IMR-90 (cell line): ENCODE data around the gene PAN2. TPM values are rescaled to one million over a fixed set of nuclear protein-coding genes. Genes with fewer than 3 reads are reported as not detected.

Source experiments
- ATAC-seq: fragments of 200-7000 bp; cut with Tn5 transposase; 2 replicates; pipeline ENCODE4 v1.9.1; 2020; ENCODE audit warnings: low read depth, mild to moderate bottlenecking, moderate library complexity
- BruUV-seq: library from RNA; stranded (reverse); fragments of 400-500 nt; replicated peaks from 2 replicates; lab custom pipeline; 2021; lab: Mats Ljungman, UMichigan
- CTCF ChIA-PET: fragments of 300-600 bp; formaldehyde crosslinking; extraction: SDS; loops from one replicate; lab custom pipeline; 2021; ENCODE audit warnings: antibody characterized with exemption; lab: Yijun Ruan, JAX
- POLR2A ChIA-PET: fragments of 300-600 bp; sonication (Branson Sonifier 250); formaldehyde crosslinking; loops from one replicate; lab custom pipeline; 2022; ENCODE audit warnings: antibody characterized with exemption; ENCODE audit not compliant: unreplicated experiment; lab: Charles Lee
- DNase-seq: peaks from one replicate; pipeline ENCODE4 v3.0.0; 2013
- H2AFZ ChIP-seq: replicated peaks from 2 replicates; pipeline ENCODE3; 2013; ENCODE audit warnings: low read length, mild to moderate bottlenecking; ENCODE audit not compliant: poor library complexity
- H2AK5ac ChIP-seq: 2 replicates; pipeline ENCODE4 v1.6.1; 2013; ENCODE audit warnings: low read depth, low read length, inconsistent platforms
- H2AK9ac ChIP-seq: replicated peaks from 2 replicates; pipeline ENCODE3; 2013; ENCODE audit warnings: mild to moderate bottlenecking, low read depth, low read length, moderate library complexity; ENCODE audit not compliant: poor library complexity
- H2BK120ac ChIP-seq: 2 replicates; pipeline ENCODE4 v1.6.1; 2013; ENCODE audit warnings: low read depth, low read length, inconsistent platforms
- H2BK15ac ChIP-seq: 3 replicates; pipeline ENCODE4 v1.6.1; 2013; ENCODE audit warnings: low read depth, low read length, inconsistent platforms
- H2BK20ac ChIP-seq: 2 replicates; pipeline ENCODE4 v1.6.1; 2013; ENCODE audit warnings: low read depth, mild to moderate bottlenecking, inconsistent platforms, low read length, moderate library complexity
- H2BK5ac ChIP-seq: 2 replicates; pipeline ENCODE4 v1.6.1; 2013; ENCODE audit warnings: mild to moderate bottlenecking, low read depth, low read length, inconsistent platforms; ENCODE audit not compliant: poor library complexity, severe bottlenecking
- H3K14ac ChIP-seq: replicated peaks from 2 replicates; pipeline ENCODE4 v1.6.1; 2013; ENCODE audit warnings: low read depth, low read length, inconsistent platforms
- H3K18ac ChIP-seq: 2 replicates; pipeline ENCODE4 v1.6.1; 2013; ENCODE audit warnings: low read depth, low read length, control low read depth
- H3K23ac ChIP-seq: 2 replicates; pipeline ENCODE4 v1.6.1; 2013; ENCODE audit warnings: low read depth, low read length, inconsistent platforms
- H3K27ac ChIP-seq: 2 replicates; pipeline ENCODE4 v1.5.1; 2013; ENCODE audit warnings: mild to moderate bottlenecking, control low read depth, low read length; ENCODE audit not compliant: insufficient read depth
- H3K27me3 ChIP-seq: 2 replicates; pipeline ENCODE4 v1.6.1; 2013; ENCODE audit warnings: low read length; ENCODE audit not compliant: control insufficient read depth, insufficient read depth
- H3K36me3 ChIP-seq: 2 replicates; pipeline ENCODE4 v1.6.1; 2013; ENCODE audit warnings: low read length, mixed read lengths; ENCODE audit not compliant: control insufficient read depth, insufficient read depth
- H3K4ac ChIP-seq: 2 replicates; pipeline ENCODE4 v1.6.1; 2013; ENCODE audit warnings: low read depth, low read length, inconsistent platforms
- H3K4me1 ChIP-seq: 2 replicates; pipeline ENCODE4 v1.6.1; 2013; ENCODE audit warnings: low read length, mixed read lengths; ENCODE audit not compliant: control insufficient read depth, insufficient read depth
- H3K4me2 ChIP-seq: 2 replicates; pipeline ENCODE4 v1.6.1; 2013; ENCODE audit warnings: low read depth, mild to moderate bottlenecking, control low read depth, low read length, moderate library complexity
- H3K4me3 ChIP-seq: 2 replicates; pipeline ENCODE4 v1.5.1; 2013; ENCODE audit warnings: low read depth, mild to moderate bottlenecking, control low read depth, low read length, moderate library complexity; ENCODE audit not compliant: insufficient read depth
- H3K56ac ChIP-seq: 2 replicates; pipeline ENCODE4 v1.6.1; 2013; ENCODE audit warnings: low read length, inconsistent platforms; ENCODE audit not compliant: insufficient read depth; ENCODE audit errors: extremely low read depth
- H3K79me1 ChIP-seq, 2 experiments: 2 replicates each; pipeline ENCODE4 v1.6.1; 2013; ENCODE audit warnings: low read length in 2 of 2, inconsistent platforms in 1 of 2, low read depth in 1 of 2
- H3K9ac ChIP-seq: 2 replicates; pipeline ENCODE4 v1.6.1; 2013; ENCODE audit warnings: low read depth, low read length, control low read depth
- H3K9me1 ChIP-seq: 2 replicates; pipeline ENCODE4 v1.6.1; 2013; ENCODE audit warnings: low read length, inconsistent platforms; ENCODE audit not compliant: insufficient read depth
- H3K9me3 ChIP-seq: 2 replicates; pipeline ENCODE4 v1.6.1; 2013; ENCODE audit warnings: low read length; ENCODE audit not compliant: control insufficient read depth, insufficient read depth
- H4K20me1 ChIP-seq: 2 replicates; pipeline ENCODE4 v1.6.1; 2013; ENCODE audit warnings: low read length, inconsistent platforms; ENCODE audit not compliant: insufficient read depth
- H4K5ac ChIP-seq: 2 replicates; pipeline ENCODE4 v1.6.1; 2013; ENCODE audit warnings: mild to moderate bottlenecking, low read depth, low read length, control low read depth
- H4K8ac ChIP-seq, 2 experiments: 2 replicates each; pipeline ENCODE4 v1.6.1; 2013; ENCODE audit warnings: low read depth in 2 of 2, low read length in 2 of 2, control low read depth in 1 of 2, inconsistent platforms in 1 of 2
- H4K91ac ChIP-seq: 2 replicates; pipeline ENCODE4 v1.6.1; 2013; ENCODE audit warnings: low read depth, low read length, inconsistent platforms; ENCODE audit not compliant: insufficient read depth
- BHLHE40 ChIP-seq: fragments of 150-350 bp; IDR thresholded peaks from 2 replicates; pipeline ENCODE4 v1.6.1; 2016; ENCODE audit warnings: mild to moderate bottlenecking, low read depth, low read length
- CEBPB ChIP-seq: IDR thresholded peaks from 2 replicates; pipeline ENCODE4 v1.6.1; 2012; ENCODE audit warnings: low read depth, low read length, improper control_type of control experiment
- CHD1 ChIP-seq: IDR thresholded peaks from 2 replicates; pipeline ENCODE4 v1.6.1; 2012; ENCODE audit warnings: low read depth, low read length, improper control_type of control experiment
- CTCF ChIP-seq: conservative IDR thresholded peaks from 2 replicates; pipeline ENCODE4 v1.5.1; 2012; ENCODE audit warnings: mild to moderate bottlenecking, low read depth, low read length, improper control_type of control experiment
- ELK1 ChIP-seq: fragments of 150-350 bp; IDR thresholded peaks from 2 replicates; pipeline ENCODE4 v1.6.1; 2016; ENCODE audit warnings: low read depth, mild to moderate bottlenecking, low read length, moderate library complexity, borderline replicate concordance
- FOS ChIP-seq: fragments of 150-350 bp; IDR thresholded peaks from 2 replicates; pipeline ENCODE4 v1.6.1; 2016; ENCODE audit warnings: low read depth, low read length
- MAFK ChIP-seq: IDR thresholded peaks from 2 replicates; pipeline ENCODE4 v1.6.1; 2012; ENCODE audit warnings: low read depth, low read length, improper control_type of control experiment
- MXI1 ChIP-seq: IDR thresholded peaks from 2 replicates; pipeline ENCODE4 v1.6.1; 2012; ENCODE audit warnings: low read depth, mild to moderate bottlenecking, low read length, moderate library complexity, borderline replicate concordance
- NFE2L2 ChIP-seq: fragments of 150-350 bp; IDR thresholded peaks from 2 replicates; pipeline ENCODE4 v1.6.1; 2016; ENCODE audit warnings: low read depth, mild to moderate bottlenecking, low read length
- POLR2A ChIP-seq: IDR thresholded peaks from 2 replicates; pipeline ENCODE4 v1.6.1; 2012; ENCODE audit warnings: mild to moderate bottlenecking, low read depth, low read length
- RCOR1 ChIP-seq: IDR thresholded peaks from 2 replicates; pipeline ENCODE4 v1.6.1; 2012; ENCODE audit warnings: mild to moderate bottlenecking, low read length, improper control_type of control experiment; ENCODE audit not compliant: insufficient replicate concordance
- RFX5 ChIP-seq: IDR thresholded peaks from 2 replicates; pipeline ENCODE4 v1.8.0; 2012; ENCODE audit warnings: low read depth, mild to moderate bottlenecking, low read length, moderate library complexity
- SMC3 ChIP-seq: fragments of 150-350 bp; IDR thresholded peaks from 2 replicates; pipeline ENCODE4 v1.6.1; 2016; ENCODE audit warnings: low read depth, mild to moderate bottlenecking, antibody characterized with exemption, low read length, moderate library complexity
- USF2 ChIP-seq: fragments of 150-350 bp; IDR thresholded peaks from 2 replicates; pipeline ENCODE4 v1.6.1; 2017; ENCODE audit warnings: mild to moderate bottlenecking, antibody characterized with exemption, low read length, low read depth
- WGBS, 2 experiments: methylation state at CpG; one replicate each; pipeline versions ENCODE4 v1.1.5 to v1.1.7; 2013; ENCODE audit warnings: missing lambda C conversion rate in 2 of 2; ENCODE audit not compliant: insufficient read length in 1 of 2; ENCODE audit errors: extremely low coverage in 2 of 2; 5-methylcytosine and 5-hydroxymethylcytosine counted together
- dilution Hi-C: fragments of 300-500 bp; cut with HindIII; formaldehyde crosslinking; loops from one replicate; pipeline ENCODE4 v1.14.3; 2018; ENCODE audit warnings: low sequenced_read_pairs; ENCODE audit not compliant: unreplicated experiment
- in situ Hi-C: fragments of 300-500 bp; cut with MboI; formaldehyde crosslinking; loops from 3 replicates; pipeline ENCODE4 v1.14.3; 2019; ENCODE audit warnings: low sequenced_read_pairs, inconsistent platforms, mixed read lengths
- intact Hi-C: fragments of 100-400 bp; cut with micrococcal nuclease; formaldehyde crosslinking; loops from 2 replicates; pipeline ENCODE4 v1.10.0; 2022
- polyA plus RNA-seq, 3 experiments: library from polyadenylated mRNA; depleted of rRNA; stranded (reverse); fragments of >200 nt; gene quantifications; 2 replicates each; pipeline ENCODE4 v1.2.3, GENCODE V29; 2012; ENCODE audit warnings: low replicate concordance in 1 of 3
- total RNA-seq: library from RNA; depleted of rRNA; stranded (reverse); fragments of >200 nt; gene quantifications from 2 replicates; pipeline ENCODE4 v1.2.3, GENCODE V29; 2012

The PAN2 gene
- total and polyA plus RNA-seq, 2 of the 4 experiments (the other 2 are of a cell fraction) = 9.7 to 20.2 TPM

GRCh38 chr12:56267443-56268071, 66.2 kb downstream of the PAN2 start:
- no peaks in the 10 kb centered on the region for H4K20me1 ChIP-seq
- H3K9ac ChIP-seq = peak overlapping the region; percentile 41
- H3K27ac ChIP-seq = peak overlapping the region; percentile 42
- no TSS peak for BruUV-seq
- H3K27me3 ChIP-seq = no peaks in the 10 kb centered on the region
- peak overlapping the region; percentile 33 to 83; a peak in 3 of 4 replicates for H4K8ac ChIP-seq
- 30% methylated on average over 2 of the region's 21 CpGs; no CpG with 5 or more reads in 1 of the 2 experiments for WGBS, 2 experiments
- no peak overlapping the region for H2BK120ac ChIP-seq
- CTCF ChIA-PET = interaction anchor here (1.4 kb wide), 1 partner anchor 34 kb away, joined by 4 read pairs; no protein-coding TSS in a partner anchor
- H2AK9ac ChIP-seq = peak overlapping the region; percentile 88
- H3K18ac ChIP-seq = no peak overlapping the region
- H2BK20ac ChIP-seq = no peak overlapping the region
- peak overlapping the region; percentile 27; the same call in 1 of the 2 replicates for H3K56ac ChIP-seq
- dilution Hi-C loops = no loop called here
- H3K9me1 ChIP-seq = peaks cover 7% of the 10 kb centered on the region; the same call in 1 of the 2 replicates
- no peak overlapping the region for H2BK15ac ChIP-seq
- 0 out of 2 replicates have a peak overlapping the region, but pooled peaks have one; percentile 12 for H4K5ac ChIP-seq
- H3K23ac ChIP-seq = 0 out of 2 replicates have a peak overlapping the region, but pooled peaks have one; percentile 25
- H3K4me2 ChIP-seq = peak overlapping the region; percentile 79
- no peaks in the 10 kb centered on the region for H3K9me3 ChIP-seq
- peaks cover 11% of the 10 kb centered on the region for H3K36me3 ChIP-seq
- in situ Hi-C loops = no loop called here
- peak overlapping the region; percentile 100 for H2AFZ ChIP-seq
- ATAC-seq = peak; percentile 1; the same call in 1 of the 2 replicates
- H2BK5ac ChIP-seq = no peak overlapping the region
- TF ChIP-seq NFE2L2 (no peak), CEBPB (no peak), MAFK (no peak), BHLHE40 (no peak), CHD1 (no peak), RCOR1 (no peak), ELK1 (no peak), POLR2A (no peak), FOS (no peak), SMC3 (no peak), CTCF (no peak), USF2 (no peak), RFX5 (no peak), MXI1 (no peak)
- POLR2A ChIA-PET = no interaction called here
- peaks cover 7% of the 10 kb centered on the region; the same call in 1 of the 2 replicates for H3K4me1 ChIP-seq
- peaks cover 0 to 21% of the 10 kb centered on the region in 2 experiments; a peak in 2 of 4 replicates for H3K79me1 ChIP-seq
- peak overlapping the region; percentile 61 for H3K4me3 ChIP-seq
- peak overlapping the region; percentile 34; the same call in 1 of the 2 replicates for H2AK5ac ChIP-seq
- no peak overlapping the region for H3K14ac ChIP-seq
- peak overlapping the region; percentile 24; the same call in 1 of the 2 replicates for H3K4ac ChIP-seq
- DNase-seq = no peak
- intact Hi-C loops = loop anchor here (2.0 kb wide), 1 partner anchor 197 kb away; no protein-coding TSS in a partner anchor
- no peak overlapping the region; the same call in 1 of the 2 replicates for H4K91ac ChIP-seq
